NT2/D1 (cell line): ENCODE measurements around the gene EPB41L1.

ENCODE experiments used
- DNase-seq: peaks from one replicate; pipeline ENCODE4 v3.0.0-alpha.2; 2011; ENCODE audit warnings: low read depth, low spot score
- H3K27me3 ChIP-seq: 2 replicates; pipeline ENCODE4 v1.6.0; 2011; ENCODE audit warnings: mild to moderate bottlenecking; ENCODE audit not compliant: insufficient read length, insufficient read depth
- H3K36me3 ChIP-seq: 2 replicates; pipeline ENCODE4 v1.6.1; 2011; ENCODE audit warnings: mild to moderate bottlenecking, low read length, mixed read lengths; ENCODE audit not compliant: insufficient read depth, insufficient read length
- H3K4me1 ChIP-seq: 2 replicates; pipeline ENCODE4 v1.5.1; 2011; ENCODE audit not compliant: insufficient read depth, insufficient read length
- H3K4me3 ChIP-seq: 2 replicates; pipeline ENCODE4 v1.5.1; 2011; ENCODE audit warnings: low read depth; ENCODE audit not compliant: insufficient read length
- H3K9ac ChIP-seq: 2 replicates; pipeline ENCODE4 v1.6.0; 2011; ENCODE audit warnings: low read depth; ENCODE audit not compliant: insufficient read length
- H3K9me3 ChIP-seq: 2 replicates; pipeline ENCODE4 v1.5.1; 2011; ENCODE audit warnings: mild to moderate bottlenecking, low read length; ENCODE audit not compliant: insufficient read depth
- SUZ12 ChIP-seq: IDR thresholded peaks from 2 replicates; pipeline ENCODE4 v1.6.1; 2011; ENCODE audit not compliant: insufficient read length, insufficient read depth; ENCODE audit errors: extremely low read depth
- YY1 ChIP-seq: IDR thresholded peaks from 2 replicates; pipeline ENCODE4 v1.6.1; 2011; ENCODE audit not compliant: insufficient read length, insufficient read depth
- ZNF274 ChIP-seq: IDR thresholded peaks from 2 replicates; pipeline ENCODE4 v1.6.1; 2011; ENCODE audit warnings: mild to moderate bottlenecking, low read depth, low read length

Gene EPB41L1

GRCh38 chr20:36118371-36118770 lies 36.2 kb upstream of the EPB41L1 start:
- Histone ChIP-seq H3K27me3 (no peaks in the 10 kb centered on the region), H3K9ac (no peak overlapping the region), H3K9me3 (no peaks in the 10 kb centered on the region), H3K4me1 (peaks cover 7% of the 10 kb centered on the region), H3K4me3 (no peak overlapping the region), H3K36me3 (no peaks in the 10 kb centered on the region)
- DNase-seq = no peak
- TF ChIP-seq YY1 (no peak), SUZ12 (no peak), ZNF274 (no peak)

DNA sequence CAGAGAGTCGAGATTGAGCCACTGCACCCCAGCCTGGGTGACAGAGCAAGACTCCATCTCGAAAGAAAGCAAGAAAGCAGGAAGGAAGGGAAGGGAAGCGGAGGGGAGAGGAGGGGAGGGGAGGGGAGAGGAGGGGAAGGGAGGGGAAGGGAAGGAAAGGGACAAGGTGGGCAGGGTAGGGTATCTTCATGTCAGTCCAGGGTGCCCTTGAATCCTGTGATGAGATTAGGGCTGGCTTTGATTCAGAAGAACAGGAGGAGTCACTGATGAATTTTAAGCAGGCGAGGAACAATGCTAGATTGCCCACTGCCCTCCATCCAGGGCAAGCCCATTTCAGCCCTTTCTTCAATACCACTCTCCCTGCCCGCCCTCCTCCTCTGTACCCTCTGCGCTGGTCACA lies 35.0 kb upstream of the EPB41L1 start:
- Histone ChIP-seq H3K9me3 (no peaks in the 10 kb centered on the region), H3K36me3 (no peaks in the 10 kb centered on the region), H3K27me3 (no peaks in the 10 kb centered on the region), H3K4me1 (peaks cover 3% of the 10 kb centered on the region), H3K9ac (no peak overlapping the region), H3K4me3 (no peak overlapping the region)
- DNase-seq = no peak
- TF ChIP-seq ZNF274 = no peak
- no peak for TF ChIP-seq YY1
- TF ChIP-seq SUZ12 = no peak

DNA sequence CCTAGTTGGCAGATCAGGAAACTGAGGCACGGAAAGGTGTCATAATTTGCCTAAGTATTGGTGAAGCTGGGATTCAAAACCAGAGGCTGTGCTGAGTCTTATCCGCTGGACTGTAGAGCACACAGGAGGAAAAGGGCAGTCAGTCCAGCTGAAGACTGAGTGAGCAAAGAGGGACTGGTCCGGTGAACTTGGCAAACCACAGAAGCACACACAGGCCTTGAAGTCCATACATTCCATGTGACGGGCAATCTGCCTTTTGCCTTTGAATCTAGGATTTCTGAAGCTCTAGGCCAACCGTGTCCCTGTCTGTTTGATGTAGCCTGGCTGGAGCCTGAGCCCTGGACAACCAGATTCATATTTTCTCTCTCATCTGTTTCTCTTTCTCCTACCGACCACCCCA lies 34.3 kb upstream of the EPB41L1 start:
- no peak for TF ChIP-seq ZNF274
- no peak for TF ChIP-seq SUZ12
- no peak for TF ChIP-seq YY1
- Histone ChIP-seq H3K4me3 (no peak overlapping the region), H3K4me1 (peaks cover 3% of the 10 kb centered on the region), H3K36me3 (peaks cover under 1% of the 10 kb centered on the region), H3K9ac (no peak overlapping the region), H3K27me3 (no peaks in the 10 kb centered on the region), H3K9me3 (no peaks in the 10 kb centered on the region)
- no peak for DNase-seq

DNA sequence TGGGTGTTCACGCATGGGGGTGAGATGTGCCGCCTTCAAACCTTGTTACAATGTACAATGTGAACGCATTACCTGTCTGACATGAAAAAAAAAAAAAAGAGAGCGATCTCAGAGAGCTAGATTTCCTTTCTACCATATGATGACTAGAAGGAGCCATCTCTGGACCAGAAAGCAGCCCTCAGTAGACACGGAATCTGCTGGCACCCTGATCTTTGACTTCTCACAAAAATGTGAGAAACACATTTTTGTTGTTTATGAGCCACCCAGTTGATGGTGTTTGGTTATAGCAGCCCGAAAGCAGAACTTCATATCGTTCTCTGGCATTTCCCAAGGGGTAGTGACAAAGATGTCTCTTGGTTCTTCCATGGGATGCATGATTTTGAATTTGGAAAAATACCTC lies 33.5 kb upstream of the EPB41L1 start:
- H3K36me3 ChIP-seq = peaks cover 5% of the 10 kb centered on the region
- H3K9ac ChIP-seq = no peak overlapping the region
- TF ChIP-seq SUZ12 (no peak), YY1 (no peak), ZNF274 (no peak)
- H3K4me1 ChIP-seq = peaks cover 6% of the 10 kb centered on the region
- H3K4me3 ChIP-seq = no peak overlapping the region
- no peaks in the 10 kb centered on the region for H3K27me3 ChIP-seq
- DNase-seq = no peak
- H3K9me3 ChIP-seq = no peaks in the 10 kb centered on the region

DNA sequence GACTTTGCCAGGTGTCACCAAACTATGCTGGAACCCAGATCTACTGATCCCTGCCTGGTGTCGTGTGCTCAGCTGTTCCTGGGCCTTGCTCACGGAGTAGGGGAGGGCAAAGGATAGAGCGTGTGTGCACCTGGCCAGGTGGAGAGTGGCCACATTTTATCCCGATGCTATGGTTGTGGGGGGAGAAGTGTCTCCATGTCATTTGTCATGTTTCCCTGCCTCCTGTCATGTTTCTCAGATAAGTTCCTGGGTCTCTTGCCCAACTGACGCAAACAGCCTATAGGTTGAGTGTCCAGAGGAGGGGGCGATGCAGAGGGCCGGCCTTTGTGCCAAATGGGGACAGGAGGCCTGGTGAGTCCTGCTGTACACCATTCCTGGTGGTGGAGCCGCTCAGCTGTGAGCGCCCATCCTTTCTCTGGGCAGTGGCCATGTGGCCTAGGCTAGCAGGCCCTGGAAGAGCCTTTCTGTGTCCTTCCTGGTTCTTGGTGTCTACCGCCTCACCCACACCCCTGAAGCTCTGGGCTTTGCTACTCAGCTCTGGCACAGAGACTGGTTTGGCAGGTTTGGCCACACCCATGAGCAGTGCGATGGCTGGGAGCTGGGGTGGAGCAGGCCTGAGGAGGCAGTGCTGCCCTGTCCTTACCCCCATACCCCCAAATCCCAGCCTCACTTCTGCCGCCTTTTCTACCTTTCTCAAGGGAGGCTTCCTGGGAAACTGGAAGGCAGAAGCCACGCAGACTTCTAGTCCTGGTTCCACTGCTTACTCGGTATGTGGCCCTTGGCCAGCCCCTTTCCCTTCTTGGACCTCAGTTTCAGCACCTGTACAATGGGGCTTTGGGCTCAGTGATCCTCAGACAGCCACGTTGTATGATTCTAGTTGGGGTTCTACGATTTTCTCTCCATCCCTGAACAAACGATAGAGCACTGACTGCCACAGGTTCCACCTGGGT lies 32.3 kb upstream of the EPB41L1 start:
- Histone ChIP-seq H3K36me3 (peaks cover 5% of the 10 kb centered on the region), H3K4me3 (no peak overlapping the region), H3K4me1 (peaks cover 10% of the 10 kb centered on the region), H3K9ac (no peak overlapping the region), H3K27me3 (no peaks in the 10 kb centered on the region), H3K9me3 (no peaks in the 10 kb centered on the region)
- no peak for DNase-seq
- no peak for TF ChIP-seq SUZ12

DNA sequence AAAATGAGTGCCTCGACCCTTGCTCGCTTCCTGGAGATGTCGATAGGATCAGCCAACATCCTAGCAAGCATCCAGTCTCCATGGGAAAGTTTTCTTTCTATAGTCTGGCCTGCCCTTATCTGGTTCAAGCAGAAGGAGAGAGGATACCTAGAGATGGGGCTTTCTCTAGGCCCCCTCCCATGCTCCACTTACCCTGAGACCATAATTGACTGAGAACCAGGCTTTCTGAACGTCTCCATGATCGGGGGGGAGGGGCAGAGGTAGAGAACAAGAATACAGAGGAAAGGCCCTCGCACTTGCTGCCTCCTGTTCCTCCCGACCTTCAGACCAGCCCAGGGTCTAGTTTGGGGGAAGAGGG lies 31.6 kb upstream of the EPB41L1 start:
- peaks cover 5% of the 10 kb centered on the region for H3K36me3 ChIP-seq
- TF ChIP-seq SUZ12 = no peak
- H3K9ac ChIP-seq = no peak overlapping the region

DNA sequence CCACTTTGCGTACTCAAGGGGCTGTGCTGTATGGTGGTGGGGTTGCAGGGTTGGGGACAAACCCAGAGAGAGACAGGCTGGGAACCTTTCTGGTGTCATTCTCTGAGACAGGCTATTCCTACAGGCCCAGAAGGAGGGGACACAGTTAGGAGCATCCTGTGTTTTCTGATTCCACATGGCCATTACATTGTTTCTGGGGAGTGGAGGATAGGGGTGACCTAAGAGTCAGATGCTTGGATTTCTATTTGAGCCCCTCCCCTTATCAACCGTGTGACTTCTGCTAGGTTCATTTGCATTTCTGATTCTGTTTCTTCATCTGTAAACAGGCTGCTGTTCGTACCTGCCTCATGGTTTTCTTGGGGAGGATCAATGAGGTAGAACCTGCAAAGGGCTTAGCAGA lies 29.4 kb upstream of the EPB41L1 start:
- Histone ChIP-seq H3K9ac (no peak overlapping the region), H3K4me3 (no peak overlapping the region), H3K27me3 (no peaks in the 10 kb centered on the region), H3K4me1 (peaks cover 26% of the 10 kb centered on the region), H3K36me3 (peaks cover 5% of the 10 kb centered on the region), H3K9me3 (no peaks in the 10 kb centered on the region)
- no peak for TF ChIP-seq SUZ12
- TF ChIP-seq ZNF274 = no peak
- no peak for TF ChIP-seq YY1
- DNase-seq = no peak

More for the DNA sequence above, 31.6 kb upstream of the EPB41L1 start:
- H3K4me3 ChIP-seq = no peak overlapping the region
- H3K9me3 ChIP-seq = no peaks in the 10 kb centered on the region
- no peak for DNase-seq
- H3K4me1 ChIP-seq = peaks cover 16% of the 10 kb centered on the region
- no peaks in the 10 kb centered on the region for H3K27me3 ChIP-seq
